Measurements from ENCODE around the gene GJC3.
"Not testable (repeated sequence)": the region's sequence is repeated elsewhere in the genome, so short reads cannot be mapped to it uniquely, and the experiment has no call there.

GJC3 gene

DNA sequence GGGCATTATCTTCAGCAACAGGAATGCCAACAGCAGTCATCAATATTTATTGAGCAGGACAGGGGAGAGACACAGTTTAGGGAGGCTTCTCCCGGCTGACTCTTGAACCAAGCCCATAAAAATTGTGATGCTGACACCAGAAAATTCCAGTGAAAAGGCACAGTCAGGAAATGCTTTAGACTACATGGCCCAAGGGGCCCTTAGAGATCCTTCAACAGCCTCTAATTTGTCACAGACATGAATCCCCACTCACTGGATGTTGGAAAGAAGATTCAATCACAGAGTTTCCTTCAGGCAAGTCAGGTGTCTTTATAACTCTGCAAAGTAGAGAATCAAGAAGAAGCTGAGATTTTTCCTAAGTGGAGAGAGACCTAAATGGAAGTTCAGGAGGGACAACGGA is 1.2 kb downstream of the GJC3 start:
- FAIRE-seq: no peak

DNA sequence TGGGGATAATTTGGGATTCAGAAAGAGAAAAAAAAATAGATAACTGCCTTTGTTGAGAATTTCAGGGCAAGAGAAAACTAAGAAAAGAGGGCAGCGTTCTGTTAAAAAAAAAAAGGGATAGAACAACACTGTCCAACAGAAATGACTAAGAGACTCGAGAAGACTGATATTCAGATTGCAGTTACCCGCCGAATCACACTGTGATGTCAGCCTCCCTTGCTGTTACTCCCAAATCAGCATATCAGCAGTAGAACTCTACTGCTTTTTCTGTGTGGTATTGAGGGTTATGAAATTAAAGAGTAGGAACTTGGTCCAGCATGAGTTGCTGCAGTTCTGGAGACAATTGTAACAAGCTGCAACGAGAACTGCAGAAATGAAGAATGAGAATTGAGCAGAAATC is 1.9 kb downstream of the GJC3 start:
- no peak for FAIRE-seq

DNA sequence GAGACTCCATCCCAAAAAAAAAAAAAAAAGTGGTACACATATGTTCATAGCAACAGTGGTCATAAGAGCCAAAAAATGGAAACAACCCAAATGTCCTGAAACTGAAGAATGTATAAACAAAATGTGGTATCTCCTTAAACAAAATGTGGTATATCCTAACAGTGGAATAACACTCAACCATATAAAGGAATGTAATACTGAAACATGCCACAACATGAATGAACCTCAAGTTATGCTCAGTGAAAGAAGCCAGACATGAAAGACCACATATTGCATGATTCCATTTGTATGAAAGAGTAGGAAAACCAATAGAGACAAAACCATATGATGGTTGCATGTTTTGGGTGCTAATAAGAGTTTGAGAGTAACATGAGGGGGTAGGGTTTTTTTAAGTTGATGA is 3.1 kb downstream of the GJC3 start:
- FAIRE-seq: no peak

DNA sequence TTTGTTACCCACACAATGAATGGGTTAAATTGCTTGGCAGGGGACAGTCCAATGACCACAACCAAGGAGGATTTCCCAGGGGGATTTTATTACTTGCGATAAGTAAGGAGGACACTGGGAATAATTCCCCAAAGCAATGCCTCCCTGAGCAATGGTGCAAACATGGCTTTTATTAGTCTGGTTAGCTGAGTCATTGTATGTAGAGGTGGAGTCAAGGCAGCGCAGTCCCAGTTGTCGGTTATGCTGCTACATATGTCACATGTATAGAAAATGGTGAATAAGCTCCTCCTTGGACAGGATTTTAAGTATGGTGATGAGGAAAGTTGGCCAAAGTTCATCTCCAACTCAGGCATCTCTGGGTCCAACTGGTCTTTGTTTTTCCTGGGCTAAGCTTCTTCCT is 6.2 kb downstream of the GJC3 start:
- no peak for FAIRE-seq

DNA sequence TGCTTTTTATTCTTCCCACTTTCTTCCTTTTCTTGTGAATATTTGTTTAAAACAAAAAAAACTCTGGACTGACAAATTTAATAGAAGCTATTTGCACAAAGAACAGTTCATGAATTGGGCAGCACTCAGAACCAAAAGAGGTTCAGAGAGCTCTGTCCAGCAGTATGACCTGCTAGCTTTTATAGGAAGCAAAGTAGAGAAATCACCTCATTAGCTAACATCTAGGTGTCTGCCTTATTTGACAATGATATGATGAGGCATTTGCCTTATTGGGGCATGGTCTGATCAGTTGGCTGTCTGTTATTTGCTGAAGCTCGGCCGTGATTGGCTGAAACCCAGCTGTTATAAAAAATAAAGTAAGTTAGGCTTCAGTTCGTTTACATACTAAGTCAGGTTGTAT is 9.3 kb downstream of the GJC3 start:
- FAIRE-seq: no peak

DNA sequence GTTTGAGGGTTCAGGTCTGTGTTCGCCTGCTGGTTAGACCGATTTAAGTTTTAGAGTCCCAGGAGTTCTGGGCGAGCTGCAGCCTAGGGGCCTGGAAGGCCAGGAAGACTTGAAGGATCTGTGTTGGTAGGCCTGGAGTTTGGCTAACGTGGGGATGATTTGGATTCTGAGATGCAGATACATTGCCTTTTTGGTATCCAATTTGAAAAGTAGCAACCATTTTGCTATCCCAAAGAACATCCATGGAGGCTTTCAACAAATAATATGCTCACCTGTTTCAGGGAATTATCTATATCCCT is 9.7 kb downstream of the GJC3 start:
- FAIRE-seq: no peak

DNA sequence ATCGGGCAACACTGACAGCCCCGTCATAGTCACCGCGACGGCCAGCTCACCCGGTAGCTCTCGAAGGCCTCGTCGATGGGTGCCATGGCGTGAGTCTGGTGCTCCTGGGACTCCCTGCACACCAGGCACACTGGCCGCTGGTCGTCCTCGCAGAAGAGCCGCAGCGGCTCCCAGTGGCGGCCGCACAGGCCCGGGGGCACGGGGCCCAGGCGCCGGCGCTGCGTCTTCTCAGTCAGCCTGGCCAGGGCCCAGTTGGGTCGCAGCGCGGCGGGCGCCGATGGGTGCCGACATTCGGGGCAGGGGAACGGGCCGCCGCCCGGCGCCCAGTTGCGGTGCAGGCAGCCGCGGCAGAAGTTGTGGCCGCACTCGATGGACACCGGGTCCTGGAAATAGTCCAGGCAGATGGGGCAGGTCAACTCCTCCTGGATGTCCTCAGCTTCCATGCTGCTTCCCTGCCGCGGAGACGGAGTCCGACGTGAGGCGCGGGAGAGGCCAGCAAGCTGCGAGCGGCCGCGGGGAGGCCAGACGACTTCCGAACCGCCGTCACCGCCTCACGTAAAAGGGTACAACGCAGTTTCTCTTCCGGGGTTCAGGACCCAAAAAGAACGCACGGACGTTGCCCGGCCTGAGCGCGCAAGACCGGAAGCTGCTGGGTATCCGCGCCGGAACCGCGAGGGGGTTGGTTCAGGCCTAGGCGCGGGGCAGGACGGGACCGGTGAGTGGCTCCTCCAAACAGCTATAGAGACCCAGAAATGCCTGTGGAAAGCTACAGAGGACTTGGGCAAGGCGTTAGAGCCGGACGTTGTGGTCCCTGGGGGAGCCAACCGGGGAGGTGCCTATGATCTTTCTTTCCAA is 10.2 kb downstream of the GJC3 start, which contains the start of gene TRIM4:
TRIM4 (minus strand) TSS at position 572 of the 855 bp plus-strand sequence; CDS start at position 443, 129 bp downstream.
- FAIRE-seq: no peak

DNA sequence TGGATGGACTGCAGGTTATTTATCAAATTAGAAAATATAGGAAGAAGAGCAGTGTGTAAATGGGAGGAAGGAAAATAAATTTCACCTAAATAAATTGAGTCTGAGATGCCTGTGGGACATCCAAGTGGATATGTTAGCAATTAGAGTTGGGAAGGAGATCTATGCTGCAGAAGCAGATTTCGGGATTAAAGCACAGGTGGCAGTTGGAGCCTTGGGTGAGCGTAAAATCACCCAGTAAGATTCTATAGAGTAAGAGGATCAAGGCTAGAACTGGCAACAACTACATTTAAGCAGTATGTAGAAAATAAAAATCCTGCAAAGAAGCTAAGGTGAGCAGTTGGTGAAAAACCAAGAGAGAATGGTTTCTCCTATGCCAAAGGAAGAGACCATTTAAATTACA is 18.4 kb downstream of the GJC3 start:
- no peak for FAIRE-seq

DNA sequence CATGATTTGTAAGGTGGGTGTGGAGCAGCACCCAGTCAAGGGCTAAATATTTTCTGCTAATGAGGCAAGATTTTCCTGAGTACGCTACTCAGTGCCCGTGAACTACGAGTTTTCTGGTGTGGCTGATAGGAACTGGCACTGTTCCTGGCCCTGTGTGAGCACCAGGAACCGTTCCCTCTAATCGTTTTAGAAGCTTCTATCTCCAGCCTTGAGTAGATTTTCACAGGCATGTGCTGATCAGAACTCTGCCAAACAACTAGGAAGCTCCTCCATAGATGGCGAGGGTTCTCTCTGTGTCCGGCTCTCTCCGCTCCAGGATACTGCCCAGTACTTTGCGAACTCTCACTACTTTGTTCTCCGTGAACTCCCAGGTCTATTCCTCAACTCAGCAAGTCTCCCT is 27.8 kb downstream of the GJC3 start:
- FAIRE-seq: no peak

DNA sequence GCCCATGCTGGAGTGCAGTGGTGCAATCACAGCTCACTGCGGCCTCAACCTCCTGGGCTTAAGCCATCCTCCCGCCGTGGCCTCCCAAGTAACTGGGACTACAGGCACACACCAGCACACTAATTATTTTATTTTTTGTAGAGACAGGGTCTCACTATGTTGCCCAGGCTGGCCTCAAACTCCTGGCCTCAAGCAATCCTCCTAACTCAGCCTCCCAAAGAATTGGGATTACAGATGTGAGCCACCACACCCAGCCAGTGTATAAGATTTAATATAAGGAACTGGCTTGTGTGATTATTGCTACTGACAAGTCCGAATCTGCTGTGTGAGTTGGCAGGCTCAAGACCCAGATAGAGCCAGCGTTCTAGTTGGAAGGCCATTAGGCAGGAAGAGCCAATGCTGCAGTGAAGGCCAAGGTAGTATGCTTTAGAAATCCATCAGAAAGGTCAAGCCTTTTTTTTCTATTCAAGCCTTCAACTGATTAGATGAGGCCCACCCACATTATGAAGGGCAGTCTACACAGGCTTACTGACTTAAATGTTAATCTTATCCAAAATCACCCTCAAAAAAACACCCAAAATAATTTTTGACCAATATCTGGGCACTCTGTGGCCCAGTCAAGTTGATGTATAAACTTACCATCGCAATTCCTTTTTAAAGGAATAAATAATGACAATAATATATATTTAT is 29.4 kb downstream of the GJC3 start:
- no peak for FAIRE-seq

DNA sequence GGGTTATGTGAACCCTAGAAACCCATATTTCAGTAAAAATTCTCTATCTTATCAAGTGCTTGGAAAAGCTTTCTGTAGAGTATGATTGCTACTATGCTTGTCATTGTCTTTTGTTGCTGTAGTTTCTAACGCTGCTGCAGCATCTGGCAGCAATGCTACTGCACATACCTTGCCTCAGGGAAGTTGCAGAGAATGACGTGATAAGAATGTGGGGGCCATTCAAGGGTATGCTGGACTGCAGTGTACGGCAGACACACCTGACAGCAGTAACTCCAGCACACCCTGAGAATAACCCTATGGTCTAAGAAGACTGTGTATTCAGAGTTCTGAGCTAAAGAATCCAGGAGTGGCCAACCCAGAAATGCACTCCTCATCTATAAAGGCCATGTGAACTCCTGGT is 30.6 kb downstream of the GJC3 start:
- FAIRE-seq: no peak

DNA sequence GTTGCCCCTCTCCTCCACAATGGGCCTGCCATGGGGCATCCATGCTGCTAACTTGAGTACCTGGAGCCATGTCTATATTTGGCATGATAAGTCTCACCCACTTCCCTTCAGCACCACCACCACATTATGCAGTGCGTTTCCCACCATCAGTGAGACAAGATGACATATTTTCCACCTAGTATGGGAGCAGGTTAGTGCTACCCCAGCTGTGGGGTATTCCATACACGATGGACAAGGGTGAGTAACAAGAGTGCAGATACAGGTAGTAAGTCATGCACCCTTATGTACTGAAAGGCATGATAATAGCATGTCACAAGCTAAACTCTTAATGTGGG is 31.4 kb downstream of the GJC3 start:
- no peak for FAIRE-seq

DNA sequence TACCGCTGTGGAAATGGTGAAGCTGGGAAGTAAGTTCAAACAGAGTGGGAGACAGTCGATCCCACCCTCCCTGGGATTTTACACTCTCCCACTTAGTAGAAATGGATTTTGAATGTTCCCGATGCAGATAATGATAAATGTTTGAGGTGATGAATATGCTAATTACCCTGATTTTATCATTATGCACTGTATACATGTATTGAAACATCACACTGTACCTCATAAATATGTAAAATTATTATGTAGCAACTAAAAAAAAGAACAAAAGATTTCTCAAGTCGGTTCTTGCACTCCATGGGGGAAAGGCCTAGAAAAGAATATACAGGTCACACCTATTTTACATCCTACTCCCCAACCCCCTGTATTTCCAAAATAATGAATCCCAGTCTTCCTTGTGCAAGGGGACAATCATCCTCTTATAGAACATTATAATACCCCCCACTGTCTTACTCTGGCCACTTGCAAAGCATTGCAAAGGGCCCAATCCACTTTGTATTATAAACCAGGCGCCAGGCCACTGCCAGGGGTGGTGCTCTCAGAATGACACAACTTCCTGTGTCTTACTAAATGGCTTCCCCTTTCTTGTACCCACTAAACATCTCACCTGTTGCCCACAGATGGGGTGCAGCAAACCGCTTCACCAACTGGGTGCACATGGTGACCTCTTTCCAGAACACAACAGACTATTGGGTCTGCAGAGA is 31.9 kb downstream of the GJC3 start:
- no peak for FAIRE-seq

DNA sequence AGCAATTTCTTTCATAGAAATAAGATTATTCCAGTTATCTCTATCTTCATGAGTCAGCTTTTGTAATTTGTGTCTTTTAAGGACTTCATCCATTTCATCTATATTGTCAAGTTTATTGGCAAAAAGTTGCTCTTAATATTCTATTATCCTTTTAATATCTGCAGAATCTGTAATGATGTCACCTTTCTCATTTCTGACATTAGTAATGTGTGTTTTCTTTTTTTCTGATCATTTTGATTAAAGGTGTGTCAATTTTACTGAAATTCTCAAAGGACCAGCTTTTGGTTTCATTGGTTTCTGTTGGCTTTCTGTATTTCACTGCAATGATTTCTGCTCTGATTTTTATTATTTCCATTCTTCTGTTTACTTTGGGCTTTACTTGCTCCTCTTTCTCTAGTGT is 34.7 kb downstream of the GJC3 start:
- no peak for FAIRE-seq

DNA sequence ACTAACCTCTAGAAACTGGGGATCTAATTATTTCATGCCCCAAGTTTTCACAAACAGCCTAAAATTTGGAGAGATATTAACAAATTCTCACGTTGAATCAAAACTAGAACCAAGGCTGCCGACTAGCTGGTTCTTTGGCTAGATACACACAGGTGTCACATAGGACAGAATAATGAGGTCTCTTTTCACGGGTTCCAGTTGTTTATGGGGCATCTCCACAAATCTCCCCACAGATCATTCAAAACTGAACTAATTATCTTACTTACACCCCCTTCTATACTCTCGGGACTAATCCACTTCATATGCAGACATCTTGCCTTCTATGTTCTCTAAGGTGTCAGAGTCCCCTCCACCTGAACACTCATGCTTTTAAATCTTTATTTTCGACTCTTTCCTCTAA is 36.1 kb downstream of the GJC3 start:
- no peak for FAIRE-seq

DNA sequence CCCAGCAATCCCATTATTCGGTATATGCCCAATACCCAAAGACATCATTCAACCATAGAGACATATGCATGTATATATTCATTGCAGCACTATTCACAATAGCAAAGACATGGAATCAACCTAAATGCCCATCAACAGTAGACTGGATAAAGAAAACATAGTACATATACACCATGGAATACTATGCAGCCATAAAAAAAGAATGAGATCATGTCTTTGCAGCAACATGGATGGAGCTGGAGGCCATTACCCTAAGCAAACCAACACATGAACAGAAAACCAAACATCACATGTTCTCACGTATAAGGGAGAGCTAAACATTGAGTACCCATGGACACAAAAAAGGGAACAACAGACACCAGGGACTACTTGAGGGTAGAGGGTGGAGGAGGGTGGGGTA is 39.1 kb downstream of the GJC3 start:
- not testable (repeated sequence) for FAIRE-seq

DNA sequence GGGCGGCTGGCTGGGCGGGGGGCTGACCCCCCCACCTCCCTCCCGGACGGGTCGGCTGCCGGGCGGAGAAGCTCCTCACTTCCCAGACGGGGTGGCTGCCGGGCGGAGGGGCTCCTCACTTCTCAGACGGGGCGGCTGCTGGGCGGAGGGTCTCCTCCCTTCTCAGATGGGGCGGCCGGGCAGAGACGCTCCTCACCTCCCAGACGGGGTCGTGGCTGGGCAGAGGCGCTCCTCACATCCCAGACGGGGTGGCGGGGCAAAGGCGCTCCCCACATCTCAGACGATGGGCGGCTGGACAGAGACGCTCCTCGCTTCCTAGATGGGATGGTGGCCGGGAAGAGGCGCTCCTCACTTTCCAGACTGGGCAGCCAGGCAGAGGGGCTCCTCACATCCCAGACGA is 41.1 kb downstream of the GJC3 start:
- not testable (repeated sequence) for FAIRE-seq

DNA sequence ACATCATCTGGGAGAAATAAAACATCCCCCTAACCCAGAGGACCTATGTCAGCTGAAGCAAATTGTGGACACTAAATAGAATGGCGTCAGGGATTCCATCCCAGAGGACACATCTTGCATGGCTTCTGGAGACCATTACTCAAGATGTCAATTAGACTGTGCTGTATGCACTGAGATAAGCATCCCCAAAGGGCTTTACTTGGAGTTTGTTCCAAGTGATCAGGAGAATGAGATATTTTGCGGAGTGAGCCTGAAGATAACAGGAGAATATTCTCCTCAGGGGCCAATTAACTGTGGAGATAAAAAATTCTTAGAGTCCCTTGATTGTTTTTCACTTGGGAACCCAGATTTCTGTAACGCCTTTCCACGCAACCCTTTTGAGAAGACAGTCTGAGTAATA is 48.0 kb downstream of the GJC3 start:
- no peak for FAIRE-seq

DNA sequence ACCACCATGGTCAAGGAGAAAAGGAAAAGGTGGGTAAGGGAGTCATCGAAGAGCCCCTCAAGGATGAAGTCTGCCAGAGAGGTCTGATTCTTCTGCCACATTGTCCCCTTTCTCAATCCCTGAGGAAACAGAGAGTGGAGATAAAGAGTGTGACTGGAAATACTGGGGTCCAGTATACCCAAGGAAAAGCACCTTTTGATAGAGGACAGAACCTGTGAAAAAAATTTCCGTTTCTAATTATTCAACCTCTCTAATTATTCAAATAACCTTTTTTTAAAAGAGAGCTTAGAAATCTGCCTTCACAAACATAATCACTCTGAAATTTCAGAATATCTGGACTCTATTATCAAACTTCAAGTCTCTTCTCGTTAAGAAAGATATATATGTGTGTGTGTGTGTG is 52.5 kb downstream of the GJC3 start, which contains the start of gene OR2AE1:
OR2AE1 (minus strand) TSS at position 101 of the 400 bp plus-strand sequence; CDS start at position 101, 0 bp downstream.
- no peak for FAIRE-seq

DNA sequence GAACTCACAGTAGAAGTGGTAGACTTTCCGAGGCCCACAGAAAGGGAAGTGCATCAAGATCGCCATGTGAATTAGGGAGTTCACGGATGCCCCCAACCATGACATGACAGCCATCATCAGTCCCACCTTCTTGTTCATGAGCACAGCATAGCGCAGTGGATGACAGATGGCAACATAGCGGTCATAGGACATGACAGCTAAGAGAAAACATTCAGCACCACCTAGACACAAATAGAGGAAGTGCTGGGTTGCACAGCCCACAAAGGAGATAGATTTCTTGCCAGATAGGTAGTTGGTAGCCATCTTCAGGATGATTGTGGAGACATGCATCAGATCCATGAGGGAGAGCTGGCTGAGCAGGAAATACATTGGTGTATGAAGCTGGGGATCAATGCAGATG is 52.9 kb downstream of the GJC3 start:
- no peak for FAIRE-seq
